GM19463 (cell line): ENCODE measurements around the gene PRSS50.

Experiments used
- ATAC-seq: cut with Tn5 transposase; IDR thresholded peaks from one replicate; pipeline ENCODE4 v1.9.1; 2021; ENCODE audit warnings: mild to moderate bottlenecking, moderate library complexity; ENCODE audit not compliant: unreplicated experiment

The PRSS50 gene

DNA sequence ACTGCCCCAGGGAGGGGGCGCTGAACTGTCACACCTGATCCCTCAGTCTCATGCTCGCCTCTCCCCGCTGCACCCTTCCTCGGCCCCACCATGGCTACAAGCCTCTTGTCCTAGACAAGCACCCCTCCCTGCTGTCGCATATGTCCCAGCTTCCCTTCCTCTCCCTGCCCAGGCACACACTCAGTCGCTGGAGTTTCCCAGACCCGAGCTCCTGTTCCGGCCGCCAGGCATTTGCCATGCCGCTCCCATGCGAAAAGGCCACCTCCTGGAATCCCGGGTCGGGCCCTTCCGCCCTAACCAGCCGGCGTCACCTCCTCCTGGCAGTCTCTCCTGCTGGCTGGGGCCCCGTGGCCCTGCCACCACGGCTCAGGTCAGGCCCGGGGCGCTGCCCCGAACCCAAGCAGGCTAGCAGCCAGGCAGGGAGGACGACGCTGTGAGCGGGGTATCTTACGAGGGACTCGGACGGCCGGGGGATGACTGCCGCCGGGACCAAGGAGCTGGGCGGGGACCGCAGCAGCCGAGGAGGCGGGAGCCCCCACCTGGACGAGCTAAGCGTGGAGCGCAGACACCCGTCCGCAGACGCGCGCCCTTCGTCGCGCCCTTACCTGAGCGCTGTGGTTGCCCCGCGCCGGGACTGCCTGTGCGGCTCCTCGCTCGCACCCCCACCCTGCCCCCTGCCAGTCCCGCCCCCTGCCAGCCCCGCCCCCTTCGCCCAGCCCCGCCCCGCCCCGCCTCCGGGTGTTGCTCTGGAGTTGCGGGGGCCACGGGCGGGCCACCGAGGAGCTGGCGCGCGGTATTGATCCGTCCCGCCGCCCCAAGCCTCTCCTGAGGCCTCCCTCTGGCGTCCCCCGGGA is 24.4 kb downstream of the PRSS50 start, which contains the start of gene ALS2CL:
Gene ALS2CL, minus strand, starts transcription at position 642 of the 854 bp plus-strand sequence. CDS start 4,239 bp downstream, outside the sequence.
- no peak for ATAC-seq

DNA sequence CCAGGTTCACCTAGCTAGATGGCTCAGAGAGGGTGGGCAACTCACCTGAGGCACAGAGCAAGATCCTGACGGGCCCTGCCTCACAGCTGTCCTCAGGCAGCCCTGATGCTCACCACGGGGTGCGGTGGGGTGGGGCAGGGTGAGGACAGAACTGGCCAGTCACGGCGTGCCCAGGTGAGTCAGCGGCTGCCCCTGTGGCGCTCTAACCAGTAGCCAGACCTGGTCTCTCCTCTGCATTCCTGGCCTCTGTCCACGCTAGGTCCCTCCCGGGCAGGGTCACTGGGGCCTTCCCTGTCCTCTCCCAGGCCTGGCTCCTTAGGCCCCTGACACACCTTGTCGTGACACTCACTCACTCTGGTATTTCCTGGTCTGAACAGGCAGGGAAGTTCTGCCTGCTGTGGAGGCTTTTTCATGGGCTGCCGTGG is 25.1 kb downstream of the PRSS50 start:
- ATAC-seq: no peak

GRCh38 chr3:46690798-46691197 is 26.9 kb downstream of the PRSS50 start:
- no peak for ATAC-seq

GRCh38 chr3:46685446-46685845 is 32.2 kb downstream of the PRSS50 start:
- no peak for ATAC-seq

GRCh38 chr3:46684891-46685290 is 32.8 kb downstream of the PRSS50 start:
- no peak for ATAC-seq

DNA sequence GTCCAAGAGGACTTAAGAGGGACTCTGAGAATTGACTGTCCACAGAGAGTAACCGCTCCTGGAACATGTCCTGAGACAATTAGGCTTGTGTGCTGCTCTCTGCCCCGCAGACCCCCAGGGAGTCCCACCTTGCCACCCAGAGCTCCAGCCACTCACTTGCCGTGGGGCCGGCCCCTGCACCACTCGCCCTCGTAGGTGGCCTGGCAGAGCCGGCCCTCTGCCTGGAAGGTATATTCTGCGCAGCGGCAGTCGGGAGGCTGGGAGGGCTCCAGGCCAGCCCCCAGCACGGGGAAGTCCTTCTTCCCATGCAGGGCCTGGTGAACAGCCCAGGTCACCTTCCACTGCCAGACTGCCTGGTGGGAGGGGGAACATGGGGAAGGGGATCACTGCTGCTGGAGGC is 34.7 kb downstream of the PRSS50 start:
- no peak for ATAC-seq

- no peak for ATAC-seq
Observed at GRCh38 chr3:46681856-46682540, 35.7 kb downstream of the PRSS50 start.

GRCh38 chr3:46681387-46681786 is 36.3 kb downstream of the PRSS50 start:
- ATAC-seq: no peak

GRCh38 chr3:46680298-46680826 is 37.3 kb downstream of the PRSS50 start:
- ATAC-seq: no peak

GRCh38 chr3:46679681-46680080 is 38.0 kb downstream of the PRSS50 start:
- ATAC-seq: no peak

- no peak for ATAC-seq
Observed at GRCh38 chr3:46678280-46678679, 39.4 kb downstream of the PRSS50 start.

DNA sequence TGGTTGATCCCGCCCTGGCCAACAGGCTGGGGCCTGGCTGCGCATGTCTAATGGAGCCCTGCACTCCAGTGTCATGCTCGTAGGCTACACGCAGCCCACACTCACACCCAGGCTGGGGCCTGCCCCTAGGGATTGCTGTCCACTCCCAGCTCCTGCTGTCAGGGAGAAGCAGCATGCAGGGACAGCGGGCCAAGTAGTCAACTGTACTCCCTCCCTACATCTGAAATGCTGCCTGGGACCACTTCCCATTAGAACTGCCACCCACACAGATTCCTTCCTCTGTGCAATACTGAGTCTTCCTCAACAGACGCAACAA is 40.3 kb downstream of the PRSS50 start:
- no peak for ATAC-seq

DNA sequence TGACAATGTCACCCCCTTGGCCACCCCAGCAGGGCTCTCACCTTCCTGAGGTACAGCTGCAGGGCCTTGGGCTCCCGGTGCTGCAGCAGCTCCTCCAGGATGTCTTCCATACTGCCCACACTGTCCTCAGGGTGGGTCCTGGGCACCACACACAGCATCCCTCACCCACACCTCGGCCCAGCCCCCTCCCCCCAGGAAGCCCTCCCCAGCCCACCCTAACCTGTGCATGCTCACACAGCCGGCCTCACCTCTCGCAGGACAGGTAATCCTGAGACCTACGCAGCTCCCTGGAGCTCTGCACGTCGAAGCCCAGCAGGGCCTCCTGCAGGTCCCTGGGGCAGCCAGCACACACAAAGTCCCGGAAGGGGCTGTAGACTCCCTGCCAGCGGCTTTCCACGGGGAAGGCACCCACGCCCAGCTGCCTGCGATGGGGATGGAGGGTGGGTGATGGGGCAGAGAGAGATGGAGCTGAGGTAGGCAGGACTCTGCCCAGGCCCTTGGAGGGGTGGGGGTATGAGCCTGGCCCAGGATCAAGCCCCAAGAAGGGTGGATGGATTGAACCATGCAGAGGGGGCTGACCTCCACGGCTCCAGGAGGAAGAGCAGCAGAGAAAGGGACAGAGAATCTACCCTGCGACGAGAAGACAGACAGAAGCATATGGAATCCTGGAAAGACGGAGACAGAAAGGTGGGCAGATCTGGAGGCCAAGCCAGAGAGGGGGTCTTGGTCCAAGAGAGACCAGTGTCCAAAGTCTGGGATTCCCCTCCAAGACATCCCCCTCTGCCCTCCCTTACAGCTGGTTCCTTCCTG is 40.9 kb downstream of the PRSS50 start:
- ATAC-seq: no peak

DNA sequence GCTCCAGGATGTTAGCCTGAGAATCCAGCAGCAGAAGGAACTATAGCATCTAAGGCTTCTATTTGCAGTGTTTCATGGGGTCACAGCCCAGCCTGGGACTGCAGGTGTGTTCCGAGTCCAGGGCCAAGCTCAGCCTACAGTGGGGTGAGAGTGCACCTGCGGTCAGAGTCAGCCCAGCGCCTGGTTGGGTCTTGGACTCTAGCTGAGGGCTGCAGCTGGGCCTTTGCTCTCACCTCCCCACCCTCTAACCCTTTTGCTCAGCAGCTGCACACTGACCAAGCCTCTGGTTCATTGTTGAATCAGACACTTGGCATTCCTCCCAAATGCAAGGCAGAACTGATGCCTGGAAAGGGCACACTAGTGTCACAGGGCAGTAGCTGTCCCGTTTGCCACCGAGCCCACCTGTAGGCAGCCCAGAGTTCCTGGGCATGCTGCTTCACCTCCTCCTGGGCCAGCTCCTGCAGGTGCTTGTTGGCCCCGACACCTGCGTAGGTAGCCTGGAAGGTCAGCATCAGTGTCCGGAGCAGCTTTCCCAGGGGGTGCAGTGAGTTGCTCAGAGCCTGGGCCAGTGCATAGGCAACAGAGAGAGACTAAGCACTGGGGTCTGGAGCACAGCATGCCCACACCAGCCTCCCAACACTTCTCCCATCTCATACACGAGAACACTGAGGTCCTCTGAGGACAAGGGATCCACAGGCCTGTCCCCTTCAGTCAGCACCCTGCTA is 41.7 kb downstream of the PRSS50 start:
- ATAC-seq: no peak

GRCh38 chr3:46675426-46675825 is 42.2 kb downstream of the PRSS50 start:
- no peak for ATAC-seq

GRCh38 chr3:46674031-46674845 is 43.4 kb downstream of the PRSS50 start:
- no peak for ATAC-seq

DNA sequence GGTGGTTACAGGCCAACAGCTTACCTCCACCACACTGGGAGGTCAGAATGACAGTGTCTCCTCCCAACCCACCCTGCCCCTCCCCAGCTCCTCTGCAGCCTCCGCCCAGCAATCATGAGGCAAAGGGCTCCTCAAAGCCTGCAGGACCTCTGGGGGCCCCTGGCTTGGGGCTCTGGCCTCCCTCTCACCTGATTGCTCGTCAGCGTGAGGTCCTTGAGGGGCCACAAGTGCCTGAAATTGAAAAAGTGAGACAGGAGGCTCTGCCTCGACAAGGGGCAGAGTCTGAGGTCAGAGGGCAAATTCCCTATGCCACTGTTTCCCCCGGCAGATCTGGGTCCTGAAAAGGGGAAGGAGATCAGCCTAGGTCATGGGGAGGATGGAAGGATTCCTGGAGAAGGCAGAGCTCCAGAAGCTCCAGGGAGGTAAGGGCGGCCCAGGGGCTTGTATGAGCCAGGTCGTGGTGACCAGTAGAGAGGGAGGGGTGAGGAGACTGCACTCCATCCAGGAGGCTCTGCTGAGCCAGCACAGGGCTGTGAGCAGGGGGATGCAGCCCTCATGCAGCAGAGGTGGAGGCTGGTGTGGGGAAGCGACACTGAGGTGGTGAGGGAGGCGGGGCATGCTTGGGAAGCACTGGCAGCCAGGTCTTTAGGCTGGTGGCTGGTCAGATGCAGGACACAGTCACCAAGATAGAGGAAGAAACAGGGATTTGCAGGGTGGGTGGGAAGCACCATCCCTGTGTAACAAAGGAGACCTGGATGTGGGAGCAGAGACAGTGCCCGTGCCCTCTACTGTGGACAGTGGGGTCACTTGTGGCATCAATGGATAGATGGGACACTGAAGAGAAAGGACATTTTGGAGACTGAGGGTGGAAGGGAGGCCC is 44.3 kb downstream of the PRSS50 start:
- no peak for ATAC-seq

GRCh38 chr3:46672349-46672695 is 45.3 kb downstream of the PRSS50 start:
- no peak for ATAC-seq
